Camera-type eye (tissue), 1 donor: ENCODE data around the gene CDO1. TPM values are rescaled to one million over a fixed set of nuclear protein-coding genes. Genes with fewer than 3 reads are reported as not detected.

ENCODE experiments used
- total RNA-seq: library from RNA; depleted of rRNA; stranded (reverse); fragments of >200 nt; gene quantifications from one replicate; pipeline ENCODE4 v1.2.3, GENCODE V29; 2014

CDO1 gene
- 64.5 TPM for total RNA-seq

GRCh38 chr5:115816226-115817081 is at the start of gene CDO1:
Gene CDO1 (minus strand): TSS chr5:115816659. CDS start chr5:115816397, 262 bp downstream.

GRCh38 chr5:115841382-115842088 is 25.1 kb upstream of the CDO1 start, which contains the start of the genes AP3S1 and ATG12:
Gene AP3S1 (plus strand): TSS chr5:115841935. CDS start chr5:115842038, 103 bp downstream.
Gene ATG12 (minus strand): TSS chr5:115841565. CDS start chr5:115841552, 13 bp downstream.

Other genes starting within 250 kb of the CDO1 start
- gene TICAM2, start 214.2 kb downstream of the CDO1 start, total RNA-seq, result 2.4 TPM
- gene TMED7, start 190.6 kb downstream of the CDO1 start, total RNA-seq, result 114 TPM
- gene ATG12, start 24.9 kb upstream of the CDO1 start, total RNA-seq, result 85.8 TPM
- 64.7 TPM for gene AP3S1, start 25.3 kb upstream of the CDO1 start, total RNA-seq
- gene LVRN, start 145.8 kb upstream of the CDO1 start, total RNA-seq, result 2.0 TPM
- gene ARL14EPL, start 215.8 kb upstream of the CDO1 start, total RNA-seq, result not detected